Choroid plexus epithelial cell (primary cell): ENCODE results near the gene SOWAHC.

Experiments used
- DNase-seq: peaks from one replicate; pipeline ENCODE4 v3.0.0-alpha.2; 2010; ENCODE audit warnings: low read depth
- H3K4me3 ChIP-seq: 2 replicates; pipeline ENCODE4 v1.5.1; 2011; ENCODE audit warnings: low read depth, mild to moderate bottlenecking, control low read depth, low read length, moderate library complexity
- TF ChIP-seq, protein P1 (sequence below): conservative IDR thresholded peaks from 2 replicates; pipeline ENCODE4 v1.5.1; 2011; ENCODE audit warnings: low read depth, mild to moderate bottlenecking, control low read depth, inconsistent platforms, low read length, moderate library complexity

The SOWAHC gene

DNA sequence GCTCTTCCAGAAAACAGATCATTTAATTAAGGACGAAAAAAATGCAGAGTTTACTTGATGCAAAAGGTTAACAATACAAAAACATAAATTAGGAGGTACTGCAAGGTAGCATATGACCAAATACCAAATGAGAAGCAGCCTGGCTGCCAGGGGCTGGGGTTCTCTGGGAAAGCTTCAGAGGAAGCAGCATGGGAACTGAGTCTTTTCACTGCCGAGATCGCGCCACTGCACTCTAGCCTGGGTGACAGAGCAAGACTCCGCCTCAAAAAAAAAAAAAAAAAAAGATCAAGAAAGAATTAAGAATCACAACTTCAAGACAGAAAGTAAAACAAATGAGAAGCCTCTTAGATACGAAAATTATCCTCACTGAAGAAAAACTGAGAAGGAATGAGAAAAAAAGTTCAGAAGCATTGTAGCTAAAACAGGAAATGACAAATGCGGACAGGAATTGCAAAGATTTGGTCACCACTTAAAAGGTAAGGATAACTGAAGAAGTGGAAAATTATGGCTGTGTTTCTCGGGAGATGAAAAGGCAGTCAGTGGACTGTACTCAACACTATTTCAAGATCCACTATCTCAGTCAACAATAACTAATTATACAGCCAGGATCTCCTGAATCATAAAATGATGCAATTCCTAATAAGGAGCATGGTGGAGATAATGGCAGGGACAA lies 4.7 kb upstream of the SOWAHC start:
- DNase-seq = peak; percentile 76
- peak overlapping the region; percentile 39 for H3K4me3 ChIP-seq
- TF ChIP-seq, protein P1, sequence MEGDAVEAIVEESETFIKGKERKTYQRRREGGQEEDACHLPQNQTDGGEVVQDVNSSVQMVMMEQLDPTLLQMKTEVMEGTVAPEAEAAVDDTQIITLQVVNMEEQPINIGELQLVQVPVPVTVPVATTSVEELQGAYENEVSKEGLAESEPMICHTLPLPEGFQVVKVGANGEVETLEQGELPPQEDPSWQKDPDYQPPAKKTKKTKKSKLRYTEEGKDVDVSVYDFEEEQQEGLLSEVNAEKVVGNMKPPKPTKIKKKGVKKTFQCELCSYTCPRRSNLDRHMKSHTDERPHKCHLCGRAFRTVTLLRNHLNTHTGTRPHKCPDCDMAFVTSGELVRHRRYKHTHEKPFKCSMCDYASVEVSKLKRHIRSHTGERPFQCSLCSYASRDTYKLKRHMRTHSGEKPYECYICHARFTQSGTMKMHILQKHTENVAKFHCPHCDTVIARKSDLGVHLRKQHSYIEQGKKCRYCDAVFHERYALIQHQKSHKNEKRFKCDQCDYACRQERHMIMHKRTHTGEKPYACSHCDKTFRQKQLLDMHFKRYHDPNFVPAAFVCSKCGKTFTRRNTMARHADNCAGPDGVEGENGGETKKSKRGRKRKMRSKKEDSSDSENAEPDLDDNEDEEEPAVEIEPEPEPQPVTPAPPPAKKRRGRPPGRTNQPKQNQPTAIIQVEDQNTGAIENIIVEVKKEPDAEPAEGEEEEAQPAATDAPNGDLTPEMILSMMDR = no peak

DNA sequence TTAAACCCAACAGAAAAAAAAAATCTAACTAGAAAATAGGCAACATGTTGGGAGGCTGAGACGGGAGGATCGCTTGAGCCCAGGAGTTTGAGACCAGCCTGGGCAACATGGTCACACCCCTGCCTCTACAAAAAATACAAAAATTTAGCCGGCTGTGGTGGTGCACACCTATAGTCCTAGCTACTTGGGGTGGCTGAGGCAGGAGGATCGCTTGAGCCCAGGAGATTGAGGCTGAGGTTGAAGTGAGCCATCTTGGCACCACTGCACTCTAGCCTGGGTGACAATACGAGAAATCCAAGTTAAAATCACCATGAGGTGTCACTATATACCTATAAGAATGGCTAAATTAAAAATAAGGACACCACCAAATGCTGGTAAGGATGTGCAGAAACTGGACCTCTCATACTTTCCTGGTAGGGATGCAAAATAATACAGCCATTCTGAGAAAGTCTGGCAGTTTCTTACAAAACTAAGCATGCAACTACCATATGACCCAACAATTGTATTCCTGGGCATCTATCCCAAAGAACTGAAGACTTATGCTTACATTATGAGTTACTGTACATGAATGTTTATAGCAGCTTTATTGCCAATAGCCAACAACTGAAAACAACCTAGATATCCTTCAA lies 2.6 kb upstream of the SOWAHC start:
- TF ChIP-seq, protein P1 = peak; percentile 4
- H3K4me3 ChIP-seq = peak overlapping the region; percentile 75
- DNase-seq = peak; percentile 70

DNA sequence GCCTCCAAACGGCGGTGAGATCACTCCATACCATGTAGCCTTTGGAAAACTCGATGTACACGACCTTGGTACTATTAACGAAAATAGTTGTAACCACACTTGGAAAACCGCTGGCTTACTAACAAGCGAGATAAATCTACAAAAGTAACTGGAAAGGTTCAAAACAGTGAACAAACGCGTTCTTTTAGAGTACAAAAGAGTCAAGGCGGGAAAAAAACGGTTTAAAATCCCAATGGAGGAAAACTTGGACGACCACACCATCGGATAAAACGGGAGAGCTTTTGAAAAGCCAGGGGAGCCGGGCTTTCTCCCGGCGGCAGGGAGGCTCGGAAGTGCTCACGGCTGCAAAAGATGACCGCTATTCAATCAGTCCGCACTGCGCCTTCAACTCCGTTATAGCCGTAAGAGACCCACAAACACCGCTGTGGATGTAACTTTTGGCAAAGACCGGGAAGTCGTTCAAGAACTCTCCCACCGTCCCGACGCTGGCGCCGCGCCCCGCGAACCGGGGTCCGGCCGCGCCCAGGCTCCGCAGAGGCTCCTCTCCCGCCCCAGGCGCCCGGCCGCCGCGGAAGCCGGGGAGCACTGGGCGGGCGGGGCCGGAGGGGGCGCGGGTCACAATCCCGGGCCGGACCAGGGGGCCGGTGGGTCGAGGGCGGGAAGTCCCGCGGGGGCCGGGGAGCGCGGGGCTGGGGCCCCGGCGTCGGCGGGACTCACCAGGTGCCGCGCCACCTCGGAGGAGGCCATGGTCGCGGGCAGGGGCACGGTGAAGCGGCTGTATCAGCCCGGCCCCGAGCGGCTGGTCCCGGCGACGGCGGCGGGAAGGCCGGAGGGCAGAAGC lies 863 bp upstream of the SOWAHC start:
- H3K4me3 ChIP-seq = peak overlapping the region; percentile 75
- TF ChIP-seq, protein P1 = no peak
- DNase-seq = peak; percentile 73

DNA sequence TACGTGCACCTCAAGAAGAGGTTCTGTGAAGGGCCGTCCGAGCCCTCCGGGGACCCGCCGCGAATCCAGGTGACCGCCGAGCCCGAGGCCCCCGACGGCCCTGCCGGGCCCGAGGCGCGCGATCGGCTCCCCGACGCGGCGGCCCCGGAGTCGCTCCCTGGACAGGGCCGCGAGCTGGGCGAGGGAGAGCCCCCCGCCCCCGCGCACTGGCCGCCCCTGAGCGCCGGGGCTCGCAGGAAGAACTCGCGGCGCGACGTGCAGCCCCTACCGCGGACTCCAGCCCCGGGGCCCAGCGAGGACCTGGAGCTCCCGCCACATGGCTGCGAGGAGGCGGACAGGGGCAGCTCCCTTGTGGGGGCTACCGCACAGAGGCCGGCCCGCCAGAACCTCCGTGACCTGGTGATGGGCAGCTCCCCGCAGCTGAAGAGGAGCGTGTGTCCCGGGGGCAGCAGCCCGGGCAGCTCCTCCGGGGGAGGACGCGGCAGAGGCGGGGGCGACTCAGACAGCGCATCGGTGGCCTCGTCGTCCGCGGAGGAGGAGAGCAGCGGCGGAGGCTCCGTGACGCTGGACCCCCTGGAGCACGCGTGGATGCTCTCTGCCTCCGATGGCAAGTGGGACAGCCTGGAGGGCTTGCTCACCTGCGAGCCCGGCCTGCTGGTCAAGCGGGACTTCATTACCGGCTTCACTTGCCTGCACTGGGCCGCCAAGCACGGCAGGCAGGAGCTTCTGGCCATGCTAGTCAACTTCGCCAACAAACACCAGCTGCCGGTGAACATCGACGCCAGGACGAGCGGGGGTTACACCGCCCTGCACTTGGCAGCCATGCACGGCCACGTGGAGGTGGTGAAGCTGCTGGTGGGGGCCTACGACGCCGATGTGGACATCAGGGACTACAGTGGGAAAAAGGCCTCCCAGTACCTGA lies 812 bp downstream of the SOWAHC start:
- TF ChIP-seq, protein P1 = no peak
- H3K4me3 ChIP-seq = peak overlapping the region; percentile 65
- no peak for DNase-seq

DNA sequence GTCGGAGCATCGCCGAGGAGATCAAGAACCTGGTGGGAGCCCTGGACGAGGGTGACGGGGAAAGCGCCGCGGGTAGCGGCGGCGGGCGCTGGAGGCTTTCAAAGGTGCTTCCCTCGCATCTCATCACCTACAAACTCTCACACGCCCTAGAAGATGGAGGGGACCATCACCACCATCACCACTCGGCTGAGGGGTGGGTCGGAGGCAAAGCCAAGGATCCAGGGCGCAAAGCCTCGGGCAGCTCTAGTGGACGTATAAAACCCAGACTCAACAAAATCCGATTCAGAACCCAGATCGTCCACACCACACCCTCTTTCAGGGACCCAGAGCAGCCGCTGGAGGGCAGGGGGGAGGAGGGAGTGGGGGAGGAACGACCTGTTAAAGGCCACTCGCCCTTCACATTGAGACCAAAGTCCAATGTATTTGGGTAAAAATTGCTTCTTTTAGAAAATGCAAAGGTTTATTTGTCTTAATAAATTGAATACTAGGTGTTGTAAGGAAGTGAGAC lies 1.5 kb downstream of the SOWAHC start:
- TF ChIP-seq, protein P1 = no peak
- H3K4me3 ChIP-seq = peak overlapping the region; percentile 65
- DNase-seq = no peak

DNA sequence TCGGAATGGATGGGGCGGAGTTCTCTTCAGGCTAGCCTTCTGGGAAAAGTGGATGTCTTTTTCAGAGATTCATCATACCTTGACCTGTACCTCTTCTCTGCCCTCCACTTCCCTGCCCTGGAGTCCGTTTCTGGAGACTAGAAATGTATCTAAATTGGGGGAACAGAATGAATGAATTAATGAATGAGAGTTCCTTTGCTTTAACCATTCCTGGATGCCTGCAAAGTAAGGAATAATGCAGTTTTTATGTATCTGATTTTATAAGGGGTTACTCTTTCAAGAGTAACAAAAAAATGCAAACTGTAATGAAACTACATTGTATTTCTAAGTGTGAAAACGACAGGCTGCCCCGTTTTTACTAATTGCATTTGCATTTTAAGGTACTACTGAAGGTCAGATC lies 2.0 kb downstream of the SOWAHC start:
- DNase-seq = no peak
- no peak overlapping the region for H3K4me3 ChIP-seq
- TF ChIP-seq, protein P1 = no peak
